NCI-H82 treated with DMSO at 0.1 percent for 48 hours (cell line): ENCODE data around the gene SLC12A9.
"Not testable (repeated sequence)": the region's sequence is repeated elsewhere in the genome, so short reads cannot be mapped to it uniquely, and the experiment has no call there.

Experiments used
- DNase-seq: peaks from one replicate; lab custom pipeline; 2025; ENCODE audit not compliant: unreplicated experiment; lab: John Stamatoyannopoulos, UW

Gene SLC12A9

GRCh38 chr7:100894860-100895700 lies 42.6 kb downstream of the SLC12A9 start:
- no peak for DNase-seq

- DNase-seq, result no peak
These were observed 43.1 kb downstream of the SLC12A9 start, which contains the start of gene ACHE for GRCh38 chr7:100895701-100895955. Gene ACHE (minus strand): TSS chr7:100895888. CDS start chr7:100894232, 1,656 bp downstream.

- DNase-seq, result no peak
These were observed 43.6 kb downstream of the SLC12A9 start for GRCh38 chr7:100895956-100896731.

GRCh38 chr7:100896732-100897608 lies 44.5 kb downstream of the SLC12A9 start:
- no peak for DNase-seq

- no peak for DNase-seq
These were observed 45.4 kb downstream of the SLC12A9 start for GRCh38 chr7:100897772-100898454.

GRCh38 chr7:100899432-100899831 lies 46.9 kb downstream of the SLC12A9 start:
- DNase-seq, result no peak

- no peak for DNase-seq
These were observed 48.5 kb downstream of the SLC12A9 start for GRCh38 chr7:100900978-100901377.

- DNase-seq, result no peak
These were observed 49.4 kb downstream of the SLC12A9 start for GRCh38 chr7:100901921-100902332.

GRCh38 chr7:100902638-100903037 lies 50.1 kb downstream of the SLC12A9 start:
- DNase-seq, result no peak

GRCh38 chr7:100908512-100908911 lies 56.0 kb downstream of the SLC12A9 start:
- DNase-seq, result no peak

GRCh38 chr7:100910443-100910842 lies 57.9 kb downstream of the SLC12A9 start:
- not testable (repeated sequence) for DNase-seq

- DNase-seq, result no peak
These were observed 59.0 kb downstream of the SLC12A9 start for GRCh38 chr7:100911484-100911883.

GRCh38 chr7:100914208-100914878 lies 61.8 kb downstream of the SLC12A9 start:
- no peak for DNase-seq

- DNase-seq, result no peak
These were observed 62.5 kb downstream of the SLC12A9 start for GRCh38 chr7:100914879-100915447.
